Measurements from ENCODE around the gene SLC22A23.
A peak's percentile ranks its signal among the peaks of the same experiment; 100 is the strongest.

The SLC22A23 gene

DNA sequence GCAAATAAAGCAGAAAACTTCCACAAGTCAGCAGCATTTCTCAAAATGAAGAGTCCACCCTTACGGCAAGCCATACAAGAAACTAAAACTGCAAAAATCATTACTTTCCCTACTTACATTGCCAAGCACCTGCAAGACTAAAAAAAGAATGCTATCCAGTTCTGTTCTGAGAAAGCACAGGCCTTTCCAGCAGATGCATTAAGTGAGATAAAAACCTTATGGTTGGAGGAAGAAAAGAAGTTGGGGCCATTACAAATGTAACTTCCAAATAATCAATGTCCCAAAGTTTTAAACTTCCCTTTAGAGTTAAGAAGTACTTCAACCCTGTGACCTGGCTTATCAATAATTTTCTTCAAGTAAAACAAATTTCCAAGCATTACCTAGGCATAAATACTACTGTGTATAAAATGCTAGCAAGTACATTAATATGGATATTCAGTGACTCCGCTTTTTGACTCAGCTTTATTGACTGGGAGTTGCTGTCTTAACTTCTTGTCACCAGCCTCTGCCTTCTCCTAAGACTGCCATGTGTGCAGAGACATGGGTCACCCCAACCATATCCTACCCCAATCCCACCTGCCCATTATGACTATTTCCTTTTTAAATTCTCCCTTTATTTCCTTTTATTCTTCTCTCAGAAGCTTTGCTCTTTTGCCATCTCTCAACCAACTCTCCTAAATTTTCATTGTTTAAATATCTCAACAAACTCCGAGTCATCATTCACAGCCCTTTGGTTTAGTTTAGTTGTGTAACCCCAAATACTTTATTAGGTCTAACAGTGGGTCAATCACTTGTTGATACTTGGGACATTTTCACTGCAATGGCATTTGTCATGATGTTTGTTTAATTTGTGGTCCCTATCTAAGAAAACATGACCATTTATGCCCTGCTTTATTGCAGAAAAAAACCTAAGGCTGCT is 49.7 kb downstream of the SLC22A23 start:
- Histone ChIP-seq H3K56ac (ENCODE audit: low read length) (no peak overlapping the region), H3K18ac (ENCODE audit: low read length) (no peak overlapping the region), H3K27me3 (ENCODE audit: insufficient read depth, low read length, poor library complexity) (no peaks in the 10 kb centered on the region), H2BK5ac (ENCODE audit: low read length) (no peak overlapping the region), H3K4me1 (ENCODE audit: control insufficient read depth, low read depth, low read length) (peaks cover 9% of the 10 kb centered on the region), H2BK120ac (ENCODE audit: low read depth, low read length) (no peak overlapping the region), H3K9ac (ENCODE audit: low read length) (no peak overlapping the region), H2BK15ac (replicated peaks; ENCODE audit: low read depth) (no peak overlapping the region), H3K79me1 (ENCODE audit: low read length) (no peaks in the 10 kb centered on the region), H3K4me2 (ENCODE audit: low read length) (no peak overlapping the region), H3K4me3 (ENCODE audit: low read length) (no peak overlapping the region), H4K5ac (ENCODE audit: low read length) (no peak overlapping the region), H3K36me3 (ENCODE audit: control insufficient read depth, insufficient read depth, low read length) (no peaks in the 10 kb centered on the region), H2AK5ac (ENCODE audit: low read length) (no peak overlapping the region), H4K8ac (ENCODE audit: low read depth, low read length) (no peak overlapping the region), H3K27ac (ENCODE audit: low read depth, low read length) (no peak overlapping the region), H3K4ac (ENCODE audit: low read depth, low read length) (no peak overlapping the region), H3K23ac (ENCODE audit: low read length) (no peak overlapping the region), H3K79me2 (ENCODE audit: control insufficient read depth, insufficient read depth, low read length) (no peaks in the 10 kb centered on the region)
- no CpG with 5 or more reads among the region's 3 CpGs for WGBS (ENCODE audit: extremely low coverage, insufficient coverage, low lambda C conversion rate)
- DNase-seq: no peak

DNA sequence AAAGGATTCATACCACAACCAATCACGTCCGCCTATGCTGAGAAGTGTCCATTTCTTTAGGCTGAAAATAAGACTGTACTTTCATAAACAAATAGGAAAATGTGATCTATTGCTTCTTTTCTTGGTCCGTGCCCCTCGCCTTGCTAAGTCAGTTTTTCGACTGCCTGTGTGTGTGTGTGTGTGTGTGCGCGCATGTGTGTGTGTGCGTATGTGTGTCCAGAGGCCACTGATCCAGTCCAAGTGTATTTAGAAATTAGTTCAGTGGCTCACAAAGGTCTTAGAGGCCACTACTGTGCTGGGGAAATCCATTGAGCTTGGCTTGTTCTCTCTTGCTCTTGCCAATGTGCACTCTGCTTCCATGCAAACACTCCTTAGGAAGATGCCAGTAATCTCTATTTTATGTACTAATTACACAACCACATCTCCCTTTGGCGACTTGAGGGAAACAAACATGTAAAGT is 50.5 kb downstream of the SLC22A23 start:
- no peaks in the 10 kb centered on the region for H3K36me3 ChIP-seq (ENCODE audit: control insufficient read depth, insufficient read depth, low read length)
- WGBS (ENCODE audit: extremely low coverage, insufficient coverage, low lambda C conversion rate): no CpG with 5 or more reads among the region's 9 CpGs
- H2BK5ac ChIP-seq (ENCODE audit: low read length): no peak overlapping the region
- H3K18ac ChIP-seq (ENCODE audit: low read length): no peak overlapping the region
- H4K8ac ChIP-seq (ENCODE audit: low read depth, low read length): no peak overlapping the region
- H3K27me3 ChIP-seq (ENCODE audit: insufficient read depth, low read length, poor library complexity): no peaks in the 10 kb centered on the region
- no peak overlapping the region for H3K56ac ChIP-seq (ENCODE audit: low read length)
- no peak overlapping the region for H3K23ac ChIP-seq (ENCODE audit: low read length)
- no peak overlapping the region for H2BK15ac ChIP-seq (replicated peaks; ENCODE audit: low read depth)
- H3K79me1 ChIP-seq (ENCODE audit: low read length): no peaks in the 10 kb centered on the region
- no peak for DNase-seq
- no peak overlapping the region for H2AK5ac ChIP-seq (ENCODE audit: low read length)
- H3K4me3 ChIP-seq (ENCODE audit: low read length): no peak overlapping the region
- H3K4me2 ChIP-seq (ENCODE audit: low read length): no peak overlapping the region
- no peak overlapping the region for H4K5ac ChIP-seq (ENCODE audit: low read length)
- H3K4me1 ChIP-seq (ENCODE audit: control insufficient read depth, low read depth, low read length): peaks cover 9% of the 10 kb centered on the region
- no peak overlapping the region for H3K9ac ChIP-seq (ENCODE audit: low read length)
- H2BK120ac ChIP-seq (ENCODE audit: low read depth, low read length): no peak overlapping the region
- no peak overlapping the region for H3K27ac ChIP-seq (ENCODE audit: low read depth, low read length)
- H3K4ac ChIP-seq (ENCODE audit: low read depth, low read length): no peak overlapping the region
- H3K79me2 ChIP-seq (ENCODE audit: control insufficient read depth, insufficient read depth, low read length): no peaks in the 10 kb centered on the region

DNA sequence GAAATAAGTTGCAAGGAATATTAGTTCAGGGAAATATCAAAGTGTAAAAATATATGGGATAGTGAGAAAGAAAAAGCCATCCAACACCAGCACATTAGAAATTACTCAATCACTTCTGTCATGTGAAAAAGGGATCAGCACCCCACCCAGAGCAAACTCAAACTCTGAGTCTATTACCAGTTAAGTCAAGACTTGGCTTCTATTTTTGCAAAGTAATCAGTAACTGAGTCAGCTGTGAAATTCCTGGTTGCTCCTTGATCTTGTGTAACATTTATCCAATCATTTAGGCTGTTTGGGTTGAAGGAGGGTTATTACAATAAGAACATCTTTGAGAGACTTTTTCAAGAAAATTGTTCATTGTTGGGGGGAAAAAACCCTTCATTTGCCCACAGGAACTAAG is 51.2 kb downstream of the SLC22A23 start:
- H3K56ac ChIP-seq (ENCODE audit: low read length): no peak overlapping the region
- H2BK15ac ChIP-seq (replicated peaks; ENCODE audit: low read depth): no peak overlapping the region
- H4K8ac ChIP-seq (ENCODE audit: low read depth, low read length): no peak overlapping the region
- DNase-seq: no peak
- no peak overlapping the region for H3K18ac ChIP-seq (ENCODE audit: low read length)
- no peaks in the 10 kb centered on the region for H3K27me3 ChIP-seq (ENCODE audit: insufficient read depth, low read length, poor library complexity)
- H3K36me3 ChIP-seq (ENCODE audit: control insufficient read depth, insufficient read depth, low read length): no peaks in the 10 kb centered on the region
- no peak overlapping the region for H2AK5ac ChIP-seq (ENCODE audit: low read length)
- H2BK5ac ChIP-seq (ENCODE audit: low read length): no peak overlapping the region
- no peak overlapping the region for H3K4me2 ChIP-seq (ENCODE audit: low read length)
- H3K4ac ChIP-seq (ENCODE audit: low read depth, low read length): no peak overlapping the region
- no peak overlapping the region for H3K23ac ChIP-seq (ENCODE audit: low read length)
- H2BK120ac ChIP-seq (ENCODE audit: low read depth, low read length): no peak overlapping the region
- H3K79me1 ChIP-seq (ENCODE audit: low read length): no peaks in the 10 kb centered on the region
- H3K27ac ChIP-seq (ENCODE audit: low read depth, low read length): no peak overlapping the region
- peaks cover 9% of the 10 kb centered on the region for H3K4me1 ChIP-seq (ENCODE audit: control insufficient read depth, low read depth, low read length)
- no peak overlapping the region for H4K5ac ChIP-seq (ENCODE audit: low read length)
- H3K79me2 ChIP-seq (ENCODE audit: control insufficient read depth, insufficient read depth, low read length): no peaks in the 10 kb centered on the region
- H3K4me3 ChIP-seq (ENCODE audit: low read length): no peak overlapping the region
- no peak overlapping the region for H3K9ac ChIP-seq (ENCODE audit: low read length)

DNA sequence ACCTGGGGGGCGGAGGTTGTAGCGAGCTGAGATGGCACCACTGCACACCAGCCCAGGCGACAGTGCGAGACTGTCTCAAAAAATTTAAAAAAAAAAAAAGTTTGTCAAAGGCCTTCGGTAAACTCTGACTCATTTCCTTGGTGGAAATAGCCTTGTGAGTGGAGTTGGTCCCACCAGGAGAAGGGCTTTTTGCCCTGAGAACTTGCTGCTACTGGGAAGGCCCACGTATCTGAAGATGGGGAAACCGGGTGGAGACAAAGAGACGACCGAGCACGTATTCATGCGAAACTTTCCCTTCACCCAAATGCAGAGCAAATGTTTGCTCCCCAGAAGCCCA is 51.7 kb downstream of the SLC22A23 start:
- Histone ChIP-seq H3K79me1 (ENCODE audit: low read length) (no peaks in the 10 kb centered on the region), H2BK15ac (replicated peaks; ENCODE audit: low read depth) (no peak overlapping the region), H2AK5ac (ENCODE audit: low read length) (no peak overlapping the region), H3K23ac (ENCODE audit: low read length) (no peak overlapping the region), H3K18ac (ENCODE audit: low read length) (no peak overlapping the region), H2BK120ac (ENCODE audit: low read depth, low read length) (no peak overlapping the region), H4K8ac (ENCODE audit: low read depth, low read length) (no peak overlapping the region), H3K56ac (ENCODE audit: low read length) (no peak overlapping the region), H3K4me2 (ENCODE audit: low read length) (no peak overlapping the region), H3K79me2 (ENCODE audit: control insufficient read depth, insufficient read depth, low read length) (no peaks in the 10 kb centered on the region), H3K4me3 (ENCODE audit: low read length) (no peak overlapping the region), H4K5ac (ENCODE audit: low read length) (no peak overlapping the region), H3K4ac (ENCODE audit: low read depth, low read length) (no peak overlapping the region), H3K27ac (ENCODE audit: low read depth, low read length) (no peak overlapping the region), H3K36me3 (ENCODE audit: control insufficient read depth, insufficient read depth, low read length) (no peaks in the 10 kb centered on the region), H3K4me1 (ENCODE audit: control insufficient read depth, low read depth, low read length) (peaks cover 8% of the 10 kb centered on the region), H2BK5ac (ENCODE audit: low read length) (no peak overlapping the region), H3K27me3 (ENCODE audit: insufficient read depth, low read length, poor library complexity) (no peaks in the 10 kb centered on the region), H3K9ac (ENCODE audit: low read length) (no peak overlapping the region)
- DNase-seq: no peak
- no CpG with 5 or more reads among the region's 11 CpGs for WGBS (ENCODE audit: extremely low coverage, insufficient coverage, low lambda C conversion rate)

DNA sequence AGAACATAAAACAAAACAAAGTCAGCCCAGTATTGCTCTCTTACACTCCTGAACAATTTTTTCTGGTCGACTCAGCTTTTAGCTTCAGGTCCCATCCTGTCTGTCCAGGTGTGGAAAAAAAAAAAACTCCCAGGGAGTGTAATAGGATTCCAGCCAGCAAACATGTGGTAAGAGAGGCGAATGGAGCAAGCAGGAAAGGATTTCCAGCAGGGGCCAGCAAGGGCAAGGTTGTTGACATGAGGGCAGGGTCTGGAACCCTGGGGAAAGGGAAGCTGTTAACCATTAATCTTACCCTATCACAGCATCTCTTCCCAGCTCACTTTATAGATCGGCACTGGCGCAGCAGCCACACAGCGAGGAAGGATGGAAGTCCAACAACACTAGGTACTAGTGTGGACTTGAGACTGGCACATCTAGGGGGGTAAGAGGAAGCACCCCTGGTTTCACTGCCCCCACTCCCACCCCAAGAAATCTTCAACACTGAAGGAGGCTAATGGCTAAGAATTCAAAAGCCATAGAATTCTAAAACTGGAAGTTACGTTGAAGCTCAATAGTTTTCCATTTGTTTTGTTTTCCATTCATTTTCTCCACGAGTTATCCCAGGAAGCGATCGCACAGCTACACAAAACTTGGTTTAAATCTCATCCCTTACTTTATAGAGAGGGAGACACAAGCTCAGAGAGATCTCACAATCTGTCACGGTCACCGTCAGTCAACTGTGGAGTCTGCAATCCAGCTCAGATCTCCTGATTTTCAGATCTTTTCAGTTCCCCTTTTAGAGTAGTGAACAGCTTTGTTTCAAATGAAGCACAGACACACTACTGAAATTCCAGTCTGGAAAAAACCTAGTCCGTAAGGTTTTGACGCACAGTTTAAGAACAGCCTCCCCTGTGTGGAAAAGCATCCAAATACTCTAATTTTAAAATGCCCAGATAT is 53.3 kb downstream of the SLC22A23 start:
- H3K27me3 ChIP-seq (ENCODE audit: insufficient read depth, low read length, poor library complexity): no peaks in the 10 kb centered on the region
- H2BK120ac ChIP-seq (ENCODE audit: low read depth, low read length): no peak overlapping the region
- no peak overlapping the region for H3K4me3 ChIP-seq (ENCODE audit: low read length)
- H3K79me2 ChIP-seq (ENCODE audit: control insufficient read depth, insufficient read depth, low read length): no peaks in the 10 kb centered on the region
- no peaks in the 10 kb centered on the region for H3K79me1 ChIP-seq (ENCODE audit: low read length)
- H4K8ac ChIP-seq (ENCODE audit: low read depth, low read length): no peak overlapping the region
- no peak overlapping the region for H3K23ac ChIP-seq (ENCODE audit: low read length)
- no peak overlapping the region for H4K5ac ChIP-seq (ENCODE audit: low read length)
- H2AK5ac ChIP-seq (ENCODE audit: low read length): no peak overlapping the region
- peaks cover 2% of the 10 kb centered on the region for H3K4me1 ChIP-seq (ENCODE audit: control insufficient read depth, low read depth, low read length)
- no CpG with 5 or more reads among the region's 13 CpGs for whole genome bisulfite sequencing (ENCODE audit: extremely low coverage, insufficient coverage, low lambda C conversion rate)
- no peak overlapping the region for H3K27ac ChIP-seq (ENCODE audit: low read depth, low read length)
- no peaks in the 10 kb centered on the region for H3K36me3 ChIP-seq (ENCODE audit: control insufficient read depth, insufficient read depth, low read length)
- H2BK5ac ChIP-seq (ENCODE audit: low read length): no peak overlapping the region
- H3K9ac ChIP-seq (ENCODE audit: low read length): no peak overlapping the region
- H3K4me2 ChIP-seq (ENCODE audit: low read length): no peak overlapping the region
- peak; percentile 78 for DNase-seq
- H3K4ac ChIP-seq (ENCODE audit: low read depth, low read length): no peak overlapping the region
- no peak overlapping the region for H2BK15ac ChIP-seq (replicated peaks; ENCODE audit: low read depth)
- H3K56ac ChIP-seq (ENCODE audit: low read length): no peak overlapping the region
- H3K18ac ChIP-seq (ENCODE audit: low read length): no peak overlapping the region
